Trophoblast cell (in vitro differentiated cells and primary cell): ENCODE measurements around the gene MIA2.
"Not testable (repeated sequence)": the region's sequence is repeated elsewhere in the genome, so short reads cannot be mapped to it uniquely, and the experiment has no call there.

Experiments
- DNase-seq, 2 donors: peaks; one replicate each; pipeline ENCODE4 v3.0.0-alpha.2; 2016
- H2AFZ ChIP-seq: 2 replicates; pipeline ENCODE4 v1.6.1; 2013; ENCODE audit warnings: low read length, moderate library complexity, mild to moderate bottlenecking; ENCODE audit not compliant: insufficient read depth, poor library complexity
- H2AK5ac ChIP-seq: 2 replicates; pipeline ENCODE4 v1.6.1; 2013; ENCODE audit warnings: mild to moderate bottlenecking, low read length
- H2BK120ac ChIP-seq: 2 replicates; pipeline ENCODE4 v1.6.1; 2013; ENCODE audit warnings: low read length, mild to moderate bottlenecking, moderate library complexity; ENCODE audit not compliant: insufficient read depth, poor library complexity
- H2BK12ac ChIP-seq: 2 replicates; pipeline ENCODE4 v1.6.1; 2013; ENCODE audit warnings: mild to moderate bottlenecking, low read length, moderate library complexity
- H2BK5ac ChIP-seq: 2 replicates; pipeline ENCODE4 v1.6.1; 2013; ENCODE audit warnings: low read length, low read depth, moderate library complexity, mild to moderate bottlenecking; ENCODE audit not compliant: poor library complexity
- H3K14ac ChIP-seq: 2 replicates; pipeline ENCODE4 v1.6.1; 2013; ENCODE audit warnings: mild to moderate bottlenecking, low read length
- H3K18ac ChIP-seq: 2 replicates; pipeline ENCODE4 v1.6.1; 2013; ENCODE audit warnings: mild to moderate bottlenecking, low read length
- H3K23ac ChIP-seq: 2 replicates; pipeline ENCODE4 v1.6.1; 2013; ENCODE audit warnings: low read length
- H3K27ac ChIP-seq: 2 replicates; pipeline ENCODE4 v1.5.1; 2013; ENCODE audit warnings: low read depth, mild to moderate bottlenecking, inconsistent platforms, low read length, moderate library complexity
- H3K27me3 ChIP-seq: 2 replicates; pipeline ENCODE4 v1.6.1; 2013; ENCODE audit warnings: inconsistent platforms, mild to moderate bottlenecking, low read length, moderate library complexity; ENCODE audit not compliant: insufficient read depth
- H3K36me3 ChIP-seq, 2 experiments: 1 replicate in 1 of 2; 2 replicates in 1 of 2; pipeline ENCODE4 v1.6.1; 2013; ENCODE audit warnings: low read length in 2 of 2, mild to moderate bottlenecking in 2 of 2, moderate library complexity in 1 of 2; ENCODE audit not compliant: insufficient read depth in 2 of 2, control insufficient read depth in 1 of 2
- H3K4ac ChIP-seq: 2 replicates; pipeline ENCODE4 v1.6.1; 2013; ENCODE audit warnings: low read depth, mild to moderate bottlenecking, low read length, moderate library complexity
- H3K4me1 ChIP-seq, 2 experiments: 1 replicate in 1 of 2; 2 replicates in 1 of 2; pipeline ENCODE4 v1.6.1; 2013; ENCODE audit warnings: low read length in 2 of 2, mild to moderate bottlenecking in 2 of 2, moderate library complexity in 1 of 2; ENCODE audit not compliant: insufficient read depth in 2 of 2, control insufficient read depth in 1 of 2
- H3K4me2 ChIP-seq: 2 replicates; pipeline ENCODE4 v1.6.1; 2013; ENCODE audit warnings: inconsistent platforms, mild to moderate bottlenecking, low read length, moderate library complexity
- H3K4me3 ChIP-seq: 2 replicates; pipeline ENCODE4 v1.5.1; 2013; ENCODE audit warnings: mild to moderate bottlenecking, low read depth, low read length, inconsistent platforms
- H3K79me1 ChIP-seq: one replicate; pipeline ENCODE4 v1.6.1; 2013; ENCODE audit warnings: low read length
- H3K79me2 ChIP-seq: 2 replicates; pipeline ENCODE4 v1.6.1; 2013; ENCODE audit warnings: low read length, mild to moderate bottlenecking; ENCODE audit not compliant: control insufficient read depth, insufficient read depth, poor library complexity
- H3K9ac ChIP-seq: 2 replicates; pipeline ENCODE4 v1.6.1; 2013; ENCODE audit warnings: mild to moderate bottlenecking, low read length
- H3K9me3 ChIP-seq: 2 replicates; pipeline ENCODE4 v1.6.1; 2013; ENCODE audit warnings: low read depth, mild to moderate bottlenecking, control low read depth, inconsistent platforms, low read length; ENCODE audit not compliant: insufficient read depth
- H4K12ac ChIP-seq: 2 replicates; pipeline ENCODE4 v1.6.1; 2013; ENCODE audit warnings: low read depth, mild to moderate bottlenecking, low read length, moderate library complexity
- H4K8ac ChIP-seq: 2 replicates; pipeline ENCODE4 v1.6.1; 2013; ENCODE audit warnings: low read depth, mild to moderate bottlenecking, low read length, moderate library complexity
- H4K91ac ChIP-seq: one replicate; pipeline ENCODE4 v1.6.1; 2013; ENCODE audit warnings: low read depth, mild to moderate bottlenecking, low read length, moderate library complexity
- WGBS: extraction: QIAGEN DNeasy Blood & Tissue Kit; methylation state at CpG from one replicate; pipeline ENCODE4 v1.1.7; 2013; ENCODE audit warnings: missing lambda C conversion rate; ENCODE audit not compliant: insufficient read length, insufficient coverage; ENCODE audit errors: extremely low coverage; 5-methylcytosine and 5-hydroxymethylcytosine counted together

The MIA2 gene

DNA sequence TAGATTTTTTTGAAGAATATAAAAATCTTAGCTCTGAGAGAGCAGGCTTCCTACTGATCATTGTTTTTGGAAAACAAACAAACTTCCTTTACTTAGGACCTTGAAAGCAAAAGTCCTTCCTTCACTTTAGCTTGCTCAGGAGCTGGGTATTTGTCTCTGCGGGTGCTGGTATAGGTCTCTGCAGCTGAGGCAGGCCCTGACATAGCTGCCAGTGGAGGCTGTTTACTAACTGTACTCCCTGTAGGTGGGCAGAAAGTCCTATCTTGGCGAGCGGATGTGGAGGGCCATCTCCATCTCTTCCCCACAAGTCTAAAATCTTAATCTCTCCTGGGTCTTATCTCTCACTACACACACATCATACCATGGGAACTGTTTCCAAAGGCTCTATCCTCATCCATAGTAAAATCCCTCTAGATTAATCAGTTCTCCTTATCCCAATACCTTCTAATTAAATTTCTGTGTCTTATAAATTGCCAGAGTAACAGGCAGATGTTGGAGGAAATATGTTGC lies 4.1 kb upstream of the MIA2 start:
- H3K4ac ChIP-seq, result no peak overlapping the region
- no peak overlapping the region for H2BK12ac ChIP-seq
- H4K12ac ChIP-seq, result no peak overlapping the region
- H3K4me2 ChIP-seq, result no peak overlapping the region
- DNase-seq, result no peak
- H4K91ac ChIP-seq, result no peak overlapping the region
- no peaks in the 10 kb centered on the region for H3K4me1 ChIP-seq
- no peak overlapping the region for H2AK5ac ChIP-seq
- no peak overlapping the region for H2BK5ac ChIP-seq
- no peak overlapping the region for H3K23ac ChIP-seq
- no peak overlapping the region for H3K14ac ChIP-seq
- no peaks in the 10 kb centered on the region for H3K27me3 ChIP-seq
- H3K79me2 ChIP-seq, result no peaks in the 10 kb centered on the region
- no peak overlapping the region for H3K4me3 ChIP-seq
- H4K8ac ChIP-seq, result no peak overlapping the region
- H2AFZ ChIP-seq, result no peak overlapping the region
- H3K9ac ChIP-seq, result no peak overlapping the region
- no peaks in the 10 kb centered on the region for H3K9me3 ChIP-seq
- H3K27ac ChIP-seq, result no peak overlapping the region
- H3K79me1 ChIP-seq, result no peaks in the 10 kb centered on the region
- H3K36me3 ChIP-seq, result no peaks in the 10 kb centered on the region
- no peak overlapping the region for H2BK120ac ChIP-seq
- no peak overlapping the region for H3K18ac ChIP-seq
- WGBS, result no CpG with 5 or more reads among the region's 3 CpGs

DNA sequence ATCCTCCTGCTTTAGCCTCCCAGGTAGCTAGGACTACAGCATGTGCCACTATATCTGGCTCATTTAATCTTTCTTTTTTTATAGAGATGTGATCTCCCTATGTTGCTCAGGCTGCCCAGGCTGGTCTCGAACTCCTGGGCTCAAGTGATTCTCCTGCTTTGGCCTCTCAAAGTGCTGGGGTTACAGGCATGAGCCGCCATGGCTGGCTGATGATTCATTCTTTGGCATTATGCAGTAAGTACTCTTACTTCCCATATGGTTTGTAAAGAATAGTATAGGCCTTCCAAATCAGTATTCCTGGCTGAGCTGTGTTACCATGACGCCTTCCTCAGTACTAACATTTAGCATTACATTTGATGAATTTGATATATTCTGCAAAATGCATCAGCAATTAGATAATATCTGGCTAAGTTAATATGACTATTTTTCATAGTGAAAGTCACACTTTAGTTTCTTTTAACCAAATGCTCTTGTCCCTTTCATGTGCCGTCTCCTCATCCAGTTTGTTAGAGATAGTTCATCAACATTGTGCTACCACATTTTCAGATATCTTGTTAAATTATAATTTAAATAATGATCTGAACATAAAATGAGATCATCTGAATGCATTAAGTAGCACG lies 3.2 kb upstream of the MIA2 start:
- Histone ChIP-seq H2BK120ac (no peak overlapping the region), H4K91ac (no peak overlapping the region), H2BK5ac (no peak overlapping the region), H3K79me1 (no peaks in the 10 kb centered on the region), H2AK5ac (no peak overlapping the region), H3K4ac (no peak overlapping the region), H3K27me3 (no peaks in the 10 kb centered on the region), H3K36me3 (no peaks in the 10 kb centered on the region), H2AFZ (no peak overlapping the region), H3K18ac (no peak overlapping the region), H3K23ac (no peak overlapping the region), H3K4me2 (no peak overlapping the region), H3K27ac (no peak overlapping the region), H2BK12ac (no peak overlapping the region), H3K79me2 (no peaks in the 10 kb centered on the region), H3K9ac (no peak overlapping the region), H3K9me3 (no peaks in the 10 kb centered on the region), H3K4me3 (no peak overlapping the region), H3K14ac (no peak overlapping the region), H4K12ac (no peak overlapping the region), H4K8ac (no peak overlapping the region), H3K4me1 (no peaks in the 10 kb centered on the region)
- no CpG with 5 or more reads among the region's 5 CpGs for WGBS
- no peak for DNase-seq

DNA sequence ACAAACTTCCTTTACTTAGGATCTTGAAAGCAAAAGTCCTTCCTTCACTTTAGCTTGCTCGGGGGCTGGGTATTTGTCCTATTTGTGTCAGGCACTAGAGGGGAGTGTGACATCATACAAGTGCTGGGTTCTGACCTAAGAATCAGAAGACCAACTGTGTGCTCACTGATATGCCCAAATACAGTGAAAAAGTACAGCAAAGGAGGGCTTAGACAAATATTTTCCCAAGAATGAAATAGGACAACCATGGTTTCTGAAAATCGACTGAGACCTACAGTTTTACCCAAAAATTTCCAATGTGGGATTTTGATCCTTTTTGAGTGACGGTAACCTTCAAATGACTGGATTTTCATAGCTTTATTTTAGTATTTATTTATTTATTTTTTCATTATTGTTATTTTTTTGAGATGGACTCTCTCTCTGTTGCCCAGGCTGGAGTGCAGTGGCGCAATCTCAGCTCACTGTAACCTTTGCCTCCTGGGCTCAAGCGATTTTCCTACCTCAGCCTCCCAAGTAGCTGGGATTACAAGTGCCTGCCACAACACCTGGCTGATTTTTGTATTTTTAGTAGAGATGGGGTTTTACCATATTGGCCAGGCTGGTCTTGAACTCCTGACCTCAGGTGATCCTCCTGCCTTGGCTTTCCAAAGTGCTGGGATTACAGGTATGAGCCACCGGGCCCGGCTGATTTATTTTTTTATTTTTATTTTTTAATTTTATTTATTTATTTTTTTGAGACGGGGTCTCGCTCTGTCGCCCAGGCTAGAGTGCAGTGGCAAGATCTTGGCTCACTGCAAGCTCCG lies 1.8 kb upstream of the MIA2 start:
- not testable (repeated sequence) for H3K36me3 ChIP-seq, H3K4me3 ChIP-seq, H3K27ac ChIP-seq, H3K79me2 ChIP-seq, H4K8ac ChIP-seq, H2BK12ac ChIP-seq, H3K9ac ChIP-seq, H4K12ac ChIP-seq, H3K4ac ChIP-seq, H3K23ac ChIP-seq, H2BK120ac ChIP-seq, H3K9me3 ChIP-seq, H3K4me2 ChIP-seq, H2AFZ ChIP-seq, H3K27me3 ChIP-seq, H2BK5ac ChIP-seq, H3K79me1 ChIP-seq, H4K91ac ChIP-seq, H3K18ac ChIP-seq, H3K14ac ChIP-seq, H3K4me1 ChIP-seq, H2AK5ac ChIP-seq
- DNase-seq, result peak in 1 of 2 donors; percentile 14
- no CpG with 5 or more reads among the region's 11 CpGs for WGBS

- Histone ChIP-seq H3K4me3 (no peak overlapping the region), H3K27ac (no peak overlapping the region), H3K9me3 (no peaks in the 10 kb centered on the region), H2AFZ (no peak overlapping the region), H3K36me3 (no peaks in the 10 kb centered on the region), H4K8ac (no peak overlapping the region), H2BK12ac (no peak overlapping the region), H4K12ac (no peak overlapping the region), H3K18ac (no peak overlapping the region), H2BK120ac (no peak overlapping the region), H3K79me1 (no peaks in the 10 kb centered on the region), H3K14ac (no peak overlapping the region), H3K27me3 (no peaks in the 10 kb centered on the region), H2BK5ac (no peak overlapping the region), H3K23ac (no peak overlapping the region), H3K4me1 (no peaks in the 10 kb centered on the region), H3K4ac (no peak overlapping the region), H3K4me2 (no peak overlapping the region), H2AK5ac (no peak overlapping the region), H4K91ac (no peak overlapping the region), H3K9ac (no peak overlapping the region), H3K79me2 (no peaks in the 10 kb centered on the region)
- DNase-seq, result no peak
- no CpG with 5 or more reads among the region's 12 CpGs for WGBS
Measured at GRCh38 chr14:39232554-39233415, 930 bp upstream of the MIA2 start.
